HL-60 (cell line): ENCODE results near the gene GNAT1.

ENCODE experiments used
- CTCF ChIP-seq: IDR thresholded peaks from one replicate; pipeline ENCODE4 v1.5.1; 2011; ENCODE audit warnings: low read length, control low read depth, inconsistent platforms; ENCODE audit not compliant: insufficient read depth
- REST ChIP-seq: IDR thresholded peaks from 2 replicates; pipeline ENCODE4 v1.6.1; 2012; ENCODE audit warnings: low read depth; ENCODE audit not compliant: insufficient replicate concordance
- SPI1 ChIP-seq: IDR thresholded peaks from 2 replicates; pipeline ENCODE4 v1.6.1; 2012; ENCODE audit warnings: low read depth, mild to moderate bottlenecking, borderline replicate concordance

- TF ChIP-seq CTCF, result no peak
- no peak for TF ChIP-seq SPI1
- TF ChIP-seq REST, result no peak
Observed at GRCh38 chr3:50168388-50168787, 23.0 kb upstream of the GNAT1 start.
